DND-41 (cell line): ENCODE data around the gene METTL27.
"Not testable (repeated sequence)": the region's sequence is repeated elsewhere in the genome, so short reads cannot be mapped to it uniquely, and the experiment has no call there.

ENCODE experiments used
- ATAC-seq: fragments of 200-7000 bp; cut with Tn5 transposase; 3 replicates; pipeline ENCODE4 v1.9.1; 2021; ENCODE audit warnings: low read depth; ENCODE audit not compliant: insufficient read depth
- DNase-seq: peaks from one replicate; pipeline ENCODE4 v3.0.0-alpha.2; 2020
- H2AFZ ChIP-seq: 2 replicates; pipeline ENCODE4 v1.6.0; 2012; ENCODE audit warnings: low read depth, low read length
- H3K27ac ChIP-seq: 2 replicates; pipeline ENCODE4 v1.5.1; 2012; ENCODE audit warnings: low read length, inconsistent platforms
- H3K27me3 ChIP-seq: fragments of 200-600 bp; sonication (generic); 2 replicates; pipeline ENCODE4 v1.6.0; 2012; ENCODE audit warnings: low read length, mild to moderate bottlenecking, inconsistent platforms; ENCODE audit not compliant: insufficient read depth, poor library complexity
- H3K36me3 ChIP-seq: 2 replicates; pipeline ENCODE4 v1.5.1; 2012; ENCODE audit warnings: low read length, inconsistent platforms; ENCODE audit not compliant: insufficient read depth
- H3K4me1 ChIP-seq: 2 replicates; pipeline ENCODE4 v1.5.1; 2012; ENCODE audit warnings: mild to moderate bottlenecking, low read length; ENCODE audit not compliant: insufficient read depth
- H3K4me2 ChIP-seq: 2 replicates; pipeline ENCODE4 v1.6.0; 2012; ENCODE audit warnings: mild to moderate bottlenecking, moderate library complexity, low read length, inconsistent platforms; ENCODE audit not compliant: insufficient read depth
- H3K4me3 ChIP-seq, 2 experiments: fragments of 200-600 bp in 1 of 2; shearing (Covaris generic) in 1 of 2; 2 replicates each; pipeline ENCODE4 v1.5.1; 2012 to 2016; ENCODE audit warnings: inconsistent platforms in 2 of 2, low read length in 2 of 2, mild to moderate bottlenecking in 2 of 2, low read depth in 1 of 2, moderate library complexity in 1 of 2
- H3K79me2 ChIP-seq: 2 replicates; pipeline ENCODE4 v1.6.0; 2012; ENCODE audit warnings: low read length, inconsistent platforms; ENCODE audit not compliant: insufficient read depth
- H3K9ac ChIP-seq: 2 replicates; pipeline ENCODE4 v1.6.0; 2012; ENCODE audit warnings: low read depth, mild to moderate bottlenecking, inconsistent platforms, low read length, moderate library complexity
- H3K9me3 ChIP-seq: 2 replicates; pipeline ENCODE4 v1.5.1; 2012; ENCODE audit warnings: low read length, moderate library complexity, mild to moderate bottlenecking, inconsistent platforms; ENCODE audit not compliant: insufficient read depth, severe bottlenecking
- H4K20me1 ChIP-seq: 2 replicates; pipeline ENCODE4 v1.6.0; 2012; ENCODE audit warnings: low read length; ENCODE audit not compliant: insufficient read depth
- CTCF ChIP-seq: IDR thresholded peaks from 2 replicates; pipeline ENCODE4 v1.5.1; 2012; ENCODE audit warnings: borderline replicate concordance, low read length, moderate library complexity, mild to moderate bottlenecking; ENCODE audit not compliant: poor library complexity, severe bottlenecking; ENCODE audit errors: extremely low read depth
- EZH2 ChIP-seq: IDR thresholded peaks from 3 replicates; pipeline ENCODE4 v1.6.1; 2012; ENCODE audit warnings: borderline replicate concordance, low read depth, mild to moderate bottlenecking, moderate library complexity, low read length, inconsistent platforms; ENCODE audit not compliant: severe bottlenecking

The METTL27 gene

GRCh38 chr7:73838642-73839041 lies 3.7 kb downstream of the METTL27 start:
- Histone ChIP-seq H3K36me3 (no peaks in the 10 kb centered on the region), H2AFZ (no peak overlapping the region), H3K4me3 (no peak overlapping the region), H4K20me1 (no peaks in the 10 kb centered on the region), H3K9me3 (no peaks in the 10 kb centered on the region), H3K79me2 (no peaks in the 10 kb centered on the region), H3K27ac (no peak overlapping the region), H3K4me2 (no peak overlapping the region), H3K9ac (no peak overlapping the region), H3K4me1 (peaks cover 19% of the 10 kb centered on the region), H3K27me3 (no peaks in the 10 kb centered on the region)
- DNase-seq (no peak), ATAC-seq (no peak)
- TF ChIP-seq EZH2 (no peak), CTCF (no peak)

DNA sequence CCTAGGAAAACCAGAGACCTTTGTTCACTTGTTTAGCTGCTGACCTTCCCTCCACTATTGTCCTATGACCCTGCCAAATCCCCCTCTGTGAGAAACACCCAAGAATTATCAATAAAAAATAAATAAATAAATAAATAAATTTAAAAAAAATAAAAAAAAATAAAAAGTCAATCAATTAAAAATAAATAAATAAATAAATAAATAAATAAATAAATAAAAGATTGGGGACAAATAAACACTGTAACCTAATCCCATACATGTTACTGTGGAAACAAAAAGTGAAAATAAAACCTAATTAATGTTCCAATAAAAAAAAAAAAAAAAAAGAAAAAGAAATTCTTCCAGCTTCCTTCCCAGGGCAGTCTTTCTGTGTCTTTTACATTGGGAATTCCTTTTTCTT lies 5.1 kb downstream of the METTL27 start:
- H3K9ac ChIP-seq, ATAC-seq, DNase-seq, H3K27me3 ChIP-seq, H3K4me2 ChIP-seq, H3K9me3 ChIP-seq, H4K20me1 ChIP-seq, H3K4me3 ChIP-seq, H2AFZ ChIP-seq, H3K79me2 ChIP-seq, H3K27ac ChIP-seq, H3K36me3 ChIP-seq: not testable (repeated sequence)
- H3K4me1 ChIP-seq, result peaks cover 11% of the 10 kb centered on the region

GRCh38 chr7:73834626-73835191 lies 7.6 kb downstream of the METTL27 start:
- H3K27me3 ChIP-seq, result no peaks in the 10 kb centered on the region
- ATAC-seq (no peak), DNase-seq (no peak)
- no peaks in the 10 kb centered on the region for H3K9me3 ChIP-seq
- H3K4me2 ChIP-seq, result no peak overlapping the region
- TF ChIP-seq EZH2 (no peak), CTCF (no peak)
- H4K20me1 ChIP-seq, result no peaks in the 10 kb centered on the region
- no peak overlapping the region for H3K4me3 ChIP-seq
- no peaks in the 10 kb centered on the region for H3K4me1 ChIP-seq
- no peaks in the 10 kb centered on the region for H3K79me2 ChIP-seq
- H3K27ac ChIP-seq, result no peak overlapping the region
- no peak overlapping the region for H3K9ac ChIP-seq
- H3K36me3 ChIP-seq, result no peaks in the 10 kb centered on the region
- no peak overlapping the region for H2AFZ ChIP-seq

- H2AFZ ChIP-seq, result no peak overlapping the region
- H3K9me3 ChIP-seq, result no peaks in the 10 kb centered on the region
- no peaks in the 10 kb centered on the region for H3K79me2 ChIP-seq
- no peak overlapping the region for H3K27ac ChIP-seq
- ATAC-seq (no peak), DNase-seq (no peak)
- H3K4me1 ChIP-seq, result no peaks in the 10 kb centered on the region
- no peak overlapping the region for H3K4me2 ChIP-seq
- H3K36me3 ChIP-seq, result no peaks in the 10 kb centered on the region
- H3K27me3 ChIP-seq, result no peaks in the 10 kb centered on the region
- no peak for TF ChIP-seq CTCF
- TF ChIP-seq EZH2, result no peak
- H4K20me1 ChIP-seq, result no peaks in the 10 kb centered on the region
- no peak overlapping the region for H3K9ac ChIP-seq
- no peak overlapping the region for H3K4me3 ChIP-seq
Measured at GRCh38 chr7:73833251-73833919, 8.9 kb downstream of the METTL27 start.
